NB4 (cell line): ENCODE data around the gene MACROD2.

Experiments used
- MYC ChIP-seq: IDR thresholded peaks from 2 replicates; pipeline ENCODE4 v1.6.1; 2011; ENCODE audit warnings: low read depth, low read length
- POLR2A ChIP-seq: IDR thresholded peaks from 2 replicates; pipeline ENCODE4 v1.6.1; 2011; ENCODE audit warnings: mild to moderate bottlenecking; ENCODE audit not compliant: insufficient read length; ENCODE audit errors: extremely low read depth
- TF ChIP-seq, protein P1 (sequence below): IDR thresholded peaks from one replicate; pipeline ENCODE4 v1.5.1; 2012; ENCODE audit warnings: low read depth, low read length

DNA sequence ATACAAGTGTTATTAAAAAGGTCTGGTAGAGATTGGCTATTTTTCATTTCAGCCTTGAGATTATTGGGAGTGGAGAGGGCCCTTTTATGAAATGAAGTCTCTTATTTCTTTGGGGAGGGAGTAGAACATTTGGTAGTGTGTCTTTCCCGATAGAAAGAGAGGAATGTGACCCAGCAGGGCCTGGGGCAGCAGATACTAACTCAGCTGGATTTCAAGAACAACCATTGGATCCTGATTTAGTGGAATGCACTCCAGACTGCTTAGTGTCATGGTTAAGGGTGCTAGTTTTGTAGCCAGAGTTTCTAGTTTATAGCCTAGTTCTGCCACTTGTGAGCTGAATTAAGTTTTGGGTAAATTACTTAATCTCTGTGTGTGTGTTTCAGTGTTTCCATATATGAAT lies 360.5 kb downstream of the MACROD2 start:
- TF ChIP-seq, protein P1, sequence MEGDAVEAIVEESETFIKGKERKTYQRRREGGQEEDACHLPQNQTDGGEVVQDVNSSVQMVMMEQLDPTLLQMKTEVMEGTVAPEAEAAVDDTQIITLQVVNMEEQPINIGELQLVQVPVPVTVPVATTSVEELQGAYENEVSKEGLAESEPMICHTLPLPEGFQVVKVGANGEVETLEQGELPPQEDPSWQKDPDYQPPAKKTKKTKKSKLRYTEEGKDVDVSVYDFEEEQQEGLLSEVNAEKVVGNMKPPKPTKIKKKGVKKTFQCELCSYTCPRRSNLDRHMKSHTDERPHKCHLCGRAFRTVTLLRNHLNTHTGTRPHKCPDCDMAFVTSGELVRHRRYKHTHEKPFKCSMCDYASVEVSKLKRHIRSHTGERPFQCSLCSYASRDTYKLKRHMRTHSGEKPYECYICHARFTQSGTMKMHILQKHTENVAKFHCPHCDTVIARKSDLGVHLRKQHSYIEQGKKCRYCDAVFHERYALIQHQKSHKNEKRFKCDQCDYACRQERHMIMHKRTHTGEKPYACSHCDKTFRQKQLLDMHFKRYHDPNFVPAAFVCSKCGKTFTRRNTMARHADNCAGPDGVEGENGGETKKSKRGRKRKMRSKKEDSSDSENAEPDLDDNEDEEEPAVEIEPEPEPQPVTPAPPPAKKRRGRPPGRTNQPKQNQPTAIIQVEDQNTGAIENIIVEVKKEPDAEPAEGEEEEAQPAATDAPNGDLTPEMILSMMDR: no peak
- no peak for TF ChIP-seq POLR2A
- TF ChIP-seq MYC: no peak
